ENCODE results near the gene HIPK2. TPM values are rescaled to one million over a fixed set of nuclear protein-coding genes. Genes with fewer than 3 reads are reported as not detected.

The HIPK2 gene
- total and polyA plus RNA-seq, 2 of the 4 experiments (the other 2 are of a cell fraction), result 22.0 to 27.1 TPM

GRCh38 chr7:139693651-139694388 is 84.0 kb downstream of the HIPK2 start:
- Histone ChIP-seq H3K56ac (ENCODE audit: extremely low read depth, insufficient read depth, low read length) (no peak overlapping the region), H3K4ac (ENCODE audit: low read depth, low read length) (peak overlapping the region; percentile 60), H4K20me1 (ENCODE audit: insufficient read depth, low read length) (peaks cover 89% of the 10 kb centered on the region), H2BK120ac (ENCODE audit: low read depth, low read length) (no peak overlapping the region), H3K9me1 (ENCODE audit: insufficient read depth, low read length) (peaks cover 34% of the 10 kb centered on the region), H3K79me1 (ENCODE audit: low read depth in 1 of 2, low read length in 2 of 2) (peaks cover 64 to 95% of the 10 kb centered on the region in 2 experiments), H3K23ac (ENCODE audit: low read depth, low read length) (peak overlapping the region; percentile 58), H3K9me3 (ENCODE audit: control insufficient read depth, insufficient read depth, low read length) (no peaks in the 10 kb centered on the region), H3K27ac (ENCODE audit: insufficient read depth, low read length) (peak overlapping the region; percentile 68), H2AK9ac (replicated peaks; ENCODE audit: low read depth, low read length, poor library complexity) (no peak overlapping the region), H3K27me3 (ENCODE audit: control insufficient read depth, insufficient read depth, low read length) (no peaks in the 10 kb centered on the region), H2BK20ac (ENCODE audit: low read depth, low read length) (peak overlapping the region; percentile 5; the same call in 1 of the 2 replicates), H2AFZ (replicated peaks; ENCODE audit: low read length, poor library complexity) (no peak overlapping the region), H3K18ac (ENCODE audit: low read depth, low read length) (0 out of 2 replicates have a peak overlapping the region, but pooled peaks have one; percentile 33), H3K14ac (replicated peaks; ENCODE audit: low read depth, low read length) (peak overlapping the region; percentile 56), H3K4me3 (ENCODE audit: insufficient read depth, low read depth, low read length) (no peak overlapping the region), H3K9ac (ENCODE audit: low read depth, low read length) (no peak overlapping the region), H2BK15ac (ENCODE audit: low read depth, low read length) (peak overlapping the region; percentile 58; the same call in 1 of the 3 replicates), H4K91ac (ENCODE audit: insufficient read depth, low read depth, low read length) (peak overlapping the region; percentile 40; the same call in 1 of the 2 replicates), H4K8ac (ENCODE audit: low read depth in 2 of 2, low read length in 2 of 2) (peak overlapping the region; percentile 4 to 42; a peak in 1 of 4 replicates), H3K36me3 (ENCODE audit: control insufficient read depth, insufficient read depth, low read length) (peaks cover 58% of the 10 kb centered on the region), H3K4me2 (ENCODE audit: low read depth, low read length) (0 out of 2 replicates have a peak overlapping the region, but pooled peaks have one; percentile 11), H2AK5ac (ENCODE audit: low read depth, low read length) (peak overlapping the region; percentile 52), H4K5ac (ENCODE audit: low read depth, low read length) (no peak overlapping the region), H3K4me1 (ENCODE audit: control insufficient read depth, insufficient read depth, low read length) (peaks cover 35% of the 10 kb centered on the region), H2BK5ac (ENCODE audit: low read depth, low read length, poor library complexity, severe bottlenecking) (peak overlapping the region; percentile 31)
- in situ Hi-C loops (cut with MboI; ENCODE audit: low sequenced_read_pairs), result no loop called here
- ATAC-seq (ENCODE audit: low read depth) (peak; percentile 48; the same call in 1 of the 2 replicates), DNase-seq (peak; percentile 75)
- TF ChIP-seq MAFK (IDR thresholded peaks at IDR 0.05; ENCODE audit: low read depth, low read length) (no peak), BHLHE40 (IDR thresholded peaks at IDR 0.05; ENCODE audit: low read depth, low read length) (peak; percentile 47; the same call in 1 of the 2 replicates), MXI1 (IDR thresholded peaks at IDR 0.05; ENCODE audit: borderline replicate concordance, low read depth, low read length) (peak; percentile 47; the same call in 1 of the 2 replicates)
- 42% methylated on average over 3 of the region's 8 CpGs; no CpG with 5 or more reads in 1 of the 2 experiments for WGBS, 2 experiments (ENCODE audit: extremely low coverage in 2 of 2, insufficient read length in 1 of 2)
- no TSS peak for BruUV-seq (replicated peaks)
- ChIA-PET CTCF (no interaction called here), POLR2A (ENCODE audit: unreplicated experiment) (no interaction called here)
- dilution Hi-C loops (cut with HindIII; ENCODE audit: low sequenced_read_pairs, unreplicated experiment), result no loop called here
- intact Hi-C loops (cut with micrococcal nuclease), result no loop called here

Data from IMR-90 (cell line).